ENCODE data around the gene S1PR5. TPM values are rescaled to one million over a fixed set of nuclear protein-coding genes. Genes with fewer than 3 reads are reported as not detected.

S1PR5 gene
- total RNA-seq, 3 donors from 2014 or later, result 0.16 to 1.2 (median 0.66) TPM

- H3K27ac ChIP-seq, result no peak overlapping the region
- H3K4me3 ChIP-seq, result no peak overlapping the region
- H3K27me3 ChIP-seq, result peaks cover 0 to 20% of the 10 kb centered on the region in 2 donors
- no peak for DNase-seq (ENCODE audit: low spot score in 2 of 2)
- peaks cover 0 to 4% of the 10 kb centered on the region in 2 donors for H3K4me1 ChIP-seq
- no peaks in the 10 kb centered on the region for H3K36me3 ChIP-seq
- intact Hi-C loops (cut with DNase I; ENCODE audit: low total_unique reads), result no loop called here
- H3K9me3 ChIP-seq, result no peaks in the 10 kb centered on the region
- TF ChIP-seq POLR2AphosphoS5 (IDR thresholded peaks at IDR 0.05) (no peak), POLR2A (IDR thresholded peaks at IDR 0.05) (no peak), CTCF (IDR thresholded peaks at IDR 0.05) (no peak)
Measured at GRCh38 chr19:10514211-10515145, 2.8 kb downstream of the S1PR5 start.

GRCh38 chr19:10513223-10513622, 4.0 kb downstream of the S1PR5 start:
- no peaks in the 10 kb centered on the region for H3K36me3 ChIP-seq
- intact Hi-C loops (cut with DNase I; ENCODE audit: low total_unique reads), result no loop called here

GRCh38 chr19:10510301-10510802, 6.9 kb downstream of the S1PR5 start:
- no peak for TF ChIP-seq POLR2AphosphoS5 (IDR thresholded peaks at IDR 0.05)
- peak; percentile 30 to 56 (median 34) for TF ChIP-seq CTCF (IDR thresholded peaks at IDR 0.05)
- no peak for DNase-seq (ENCODE audit: low spot score in 2 of 2)
- H3K27ac ChIP-seq, result peak overlapping the region in 1 of 2 donors; percentile 9
- intact Hi-C loops (cut with DNase I; ENCODE audit: low total_unique reads), result no loop called here
- H3K36me3 ChIP-seq, result no peaks in the 10 kb centered on the region
- peaks cover 0 to 4% of the 10 kb centered on the region in 2 donors for H3K4me1 ChIP-seq
- no peak overlapping the region for H3K4me3 ChIP-seq
- no peaks in the 10 kb centered on the region for H3K9me3 ChIP-seq
- peaks cover 0 to 17% of the 10 kb centered on the region in 2 donors for H3K27me3 ChIP-seq

More at GRCh38 chr19:10513223-10513622, 4.0 kb downstream of the S1PR5 start:
- peaks cover 0 to 20% of the 10 kb centered on the region in 2 donors for H3K27me3 ChIP-seq
- H3K4me1 ChIP-seq, result peaks cover 0 to 4% of the 10 kb centered on the region in 2 donors
- H3K27ac ChIP-seq, result no peak overlapping the region
- no peak for DNase-seq (ENCODE audit: low spot score in 2 of 2)
- no peak overlapping the region for H3K4me3 ChIP-seq
- TF ChIP-seq POLR2AphosphoS5 (IDR thresholded peaks at IDR 0.05), result no peak
- no peak for TF ChIP-seq POLR2A (IDR thresholded peaks at IDR 0.05)
- no peak for TF ChIP-seq CTCF (IDR thresholded peaks at IDR 0.05)
- H3K9me3 ChIP-seq, result no peaks in the 10 kb centered on the region

GRCh38 chr19:10508707-10509106, 8.5 kb downstream of the S1PR5 start:
- no peaks in the 10 kb centered on the region for H3K9me3 ChIP-seq
- H3K27me3 ChIP-seq, result peaks cover 0 to 5% of the 10 kb centered on the region in 2 donors
- no peak overlapping the region for H3K27ac ChIP-seq
- DNase-seq (ENCODE audit: low spot score in 2 of 2), result no peak
- H3K36me3 ChIP-seq, result no peaks in the 10 kb centered on the region
- H3K4me3 ChIP-seq, result no peak overlapping the region
- peaks cover 0 to 4% of the 10 kb centered on the region in 2 donors for H3K4me1 ChIP-seq
- no peak for TF ChIP-seq POLR2AphosphoS5 (IDR thresholded peaks at IDR 0.05)
- no peak for TF ChIP-seq POLR2A (IDR thresholded peaks at IDR 0.05)
- TF ChIP-seq CTCF (IDR thresholded peaks at IDR 0.05), result no peak
- intact Hi-C loops (cut with DNase I; ENCODE audit: low total_unique reads), result no loop called here

GRCh38 chr19:10508036-10508435, 9.2 kb downstream of the S1PR5 start:
- Histone ChIP-seq H3K4me1 (peaks cover 0 to 4% of the 10 kb centered on the region in 2 donors), H3K27me3 (peaks cover 0 to 1% of the 10 kb centered on the region in 2 donors), H3K9me3 (no peaks in the 10 kb centered on the region), H3K4me3 (no peak overlapping the region), H3K27ac (no peak overlapping the region), H3K36me3 (no peaks in the 10 kb centered on the region)
- DNase-seq (ENCODE audit: low spot score in 2 of 2), result no peak
- intact Hi-C loops (cut with DNase I; ENCODE audit: low total_unique reads), result no loop called here
- TF ChIP-seq CTCF (IDR thresholded peaks at IDR 0.05) (no peak), POLR2A (IDR thresholded peaks at IDR 0.05) (no peak), POLR2AphosphoS5 (IDR thresholded peaks at IDR 0.05) (no peak)

Measured in breast epithelium (tissue), 4 donors.